Mesendoderm (in vitro differentiated cells): ENCODE results near the gene TCP11L1.

Source experiments
- DNase-seq: peaks from one replicate; pipeline ENCODE4 v3.0.0; 2013
- H2AK5ac ChIP-seq: 2 replicates; pipeline ENCODE4 v1.6.1; 2013; ENCODE audit warnings: low read length, inconsistent platforms
- H2BK120ac ChIP-seq: 2 replicates; pipeline ENCODE4 v1.6.1; 2013; ENCODE audit warnings: low read depth, mild to moderate bottlenecking, low read length, moderate library complexity, mixed read lengths
- H2BK15ac ChIP-seq: replicated peaks from 2 replicates; pipeline ENCODE4 v1.6.1; 2013; ENCODE audit warnings: low read depth, mild to moderate bottlenecking, moderate library complexity
- H2BK5ac ChIP-seq: 2 replicates; pipeline ENCODE4 v1.6.1; 2013; ENCODE audit warnings: low read length, inconsistent platforms
- H3K18ac ChIP-seq: 2 replicates; pipeline ENCODE4 v1.6.1; 2013; ENCODE audit warnings: mild to moderate bottlenecking, low read length, mixed read lengths
- H3K23ac ChIP-seq: one replicate; pipeline ENCODE4 v1.6.1; 2013; ENCODE audit warnings: low read length
- H3K27ac ChIP-seq: 2 replicates; pipeline ENCODE4 v1.5.1; 2013; ENCODE audit warnings: low read depth, mild to moderate bottlenecking, inconsistent platforms, low read length, moderate library complexity
- H3K27me3 ChIP-seq: 2 replicates; pipeline ENCODE4 v1.6.1; 2013; ENCODE audit warnings: low read length, control low read depth, mild to moderate bottlenecking, inconsistent platforms; ENCODE audit not compliant: insufficient read depth, poor library complexity
- H3K36me3 ChIP-seq: 2 replicates; pipeline ENCODE4 v1.6.1; 2013; ENCODE audit warnings: low read length, inconsistent platforms; ENCODE audit not compliant: control insufficient read depth, insufficient read depth
- H3K4ac ChIP-seq: one replicate; pipeline ENCODE4 v1.6.1; 2013; ENCODE audit warnings: low read depth, mild to moderate bottlenecking, low read length, moderate library complexity
- H3K4me1 ChIP-seq: 2 replicates; pipeline ENCODE4 v1.6.1; 2013; ENCODE audit warnings: low read depth, low read length, inconsistent platforms; ENCODE audit not compliant: control insufficient read depth
- H3K4me2 ChIP-seq: 2 replicates; pipeline ENCODE4 v1.6.1; 2013; ENCODE audit warnings: low read length
- H3K4me3 ChIP-seq: 2 replicates; pipeline ENCODE4 v1.5.1; 2013; ENCODE audit warnings: mild to moderate bottlenecking, low read length
- H3K56ac ChIP-seq: one replicate; pipeline ENCODE4 v1.6.1; 2013; ENCODE audit warnings: low read length
- H3K79me1 ChIP-seq: 2 replicates; pipeline ENCODE4 v1.6.1; 2013; ENCODE audit warnings: low read length, inconsistent platforms
- H3K79me2 ChIP-seq: 2 replicates; pipeline ENCODE4 v1.6.1; 2013; ENCODE audit warnings: mild to moderate bottlenecking, low read length; ENCODE audit not compliant: control insufficient read depth, insufficient read depth
- H3K9ac ChIP-seq: 2 replicates; pipeline ENCODE4 v1.6.1; 2013; ENCODE audit warnings: low read length, inconsistent platforms
- H4K5ac ChIP-seq: one replicate; pipeline ENCODE4 v1.6.1; 2013; ENCODE audit warnings: low read length
- H4K8ac ChIP-seq: one replicate; pipeline ENCODE4 v1.6.1; 2013; ENCODE audit warnings: low read depth, mild to moderate bottlenecking, control low read depth, low read length, moderate library complexity
- WGBS: extraction: QIAGEN DNeasy Blood & Tissue Kit; methylation state at CpG from one replicate; pipeline ENCODE4 v1.1.7; 2013; ENCODE audit warnings: low lambda C conversion rate, missing lambda C conversion rate; ENCODE audit not compliant: insufficient coverage; ENCODE audit errors: extremely low coverage; 5-methylcytosine and 5-hydroxymethylcytosine counted together

TCP11L1 gene

DNA sequence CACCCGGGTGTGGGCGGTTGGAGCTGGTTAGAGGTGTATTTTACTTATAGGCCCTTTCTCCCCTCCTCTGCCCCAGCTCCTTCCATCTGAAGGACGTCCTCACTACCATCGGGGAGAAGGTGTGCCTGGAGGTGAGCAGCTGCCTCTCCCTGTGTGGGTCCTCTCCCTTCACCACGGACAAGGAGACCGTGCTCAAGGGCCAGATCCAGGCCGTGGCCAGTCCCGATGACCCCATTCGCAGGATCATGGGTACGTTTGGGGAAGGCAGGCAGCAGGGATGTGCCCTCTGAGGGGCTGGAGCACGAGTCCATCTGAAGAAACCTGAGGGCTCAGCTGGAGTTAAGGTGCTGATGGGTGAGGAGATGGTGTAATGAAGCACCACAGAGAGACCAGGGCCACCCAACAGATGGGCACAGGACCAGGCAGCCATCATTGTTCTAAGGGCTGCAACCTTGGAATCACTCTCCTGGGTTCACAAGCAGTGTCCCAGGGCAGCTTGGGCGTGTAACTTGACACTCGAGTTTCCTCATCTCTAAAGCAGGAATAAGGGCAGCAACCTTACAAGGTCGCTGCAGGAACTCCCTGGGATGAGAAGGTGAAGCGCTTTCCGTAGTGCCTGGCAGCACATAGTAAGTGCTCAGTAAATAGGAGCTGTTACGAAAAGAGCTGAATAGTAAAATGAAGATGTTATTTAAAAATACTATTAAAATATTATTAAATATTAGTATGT, 29.4 kb downstream of the TCP11L1 start:
- Histone ChIP-seq H3K36me3 (peaks cover 12% of the 10 kb centered on the region), H4K5ac (no peak overlapping the region), H2BK15ac (no peak overlapping the region), H3K79me2 (no peaks in the 10 kb centered on the region), H2BK5ac (no peak overlapping the region), H3K27me3 (no peaks in the 10 kb centered on the region), H3K23ac (no peak overlapping the region), H3K4me1 (no peaks in the 10 kb centered on the region), H3K4me2 (no peak overlapping the region), H2AK5ac (no peak overlapping the region), H2BK120ac (no peak overlapping the region), H3K18ac (no peak overlapping the region), H3K79me1 (no peaks in the 10 kb centered on the region), H3K9ac (no peak overlapping the region), H3K56ac (no peak overlapping the region), H3K4me3 (no peak overlapping the region), H3K27ac (no peak overlapping the region), H4K8ac (no peak overlapping the region), H3K4ac (no peak overlapping the region)
- DNase-seq = peak; percentile 29
- no CpG with 5 or more reads among the region's 17 CpGs for WGBS

DNA sequence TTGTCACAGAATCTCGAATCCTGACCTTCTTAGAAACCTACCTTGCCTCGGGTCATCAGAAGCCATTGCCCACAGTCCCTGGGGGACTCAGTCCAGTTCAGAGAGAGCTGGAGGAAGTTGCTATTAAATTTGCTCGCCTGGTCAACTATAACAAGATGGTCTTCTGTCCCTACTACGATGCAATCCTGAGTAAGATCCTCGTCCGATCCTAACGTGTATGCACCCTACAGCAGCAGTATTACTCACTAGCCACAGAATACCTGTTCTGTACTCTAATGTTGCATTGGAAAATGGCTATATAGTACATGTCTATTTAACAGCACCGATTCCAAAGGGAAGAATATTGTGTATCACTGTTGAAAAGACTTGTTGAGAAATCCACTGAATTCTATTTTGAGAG, 33.1 kb downstream of the TCP11L1 start:
- no peak overlapping the region for H4K5ac ChIP-seq
- H3K27ac ChIP-seq = no peak overlapping the region
- no peak overlapping the region for H2AK5ac ChIP-seq
- no peak overlapping the region for H2BK15ac ChIP-seq
- no peak overlapping the region for H2BK120ac ChIP-seq
- no peak overlapping the region for H3K56ac ChIP-seq
- no peak overlapping the region for H2BK5ac ChIP-seq
- H3K27me3 ChIP-seq = no peaks in the 10 kb centered on the region
- H3K4me1 ChIP-seq = no peaks in the 10 kb centered on the region
- H3K79me2 ChIP-seq = no peaks in the 10 kb centered on the region
- WGBS = no CpG with 5 or more reads among the region's 8 CpGs
- no peak overlapping the region for H4K8ac ChIP-seq
- H3K4me3 ChIP-seq = no peak overlapping the region
- no peak overlapping the region for H3K9ac ChIP-seq
- no peaks in the 10 kb centered on the region for H3K79me1 ChIP-seq
- no peak overlapping the region for H3K4ac ChIP-seq
- no peak overlapping the region for H3K4me2 ChIP-seq
- H3K23ac ChIP-seq = no peak overlapping the region
- peaks cover 11% of the 10 kb centered on the region for H3K36me3 ChIP-seq
- no peak for DNase-seq
- no peak overlapping the region for H3K18ac ChIP-seq

DNA sequence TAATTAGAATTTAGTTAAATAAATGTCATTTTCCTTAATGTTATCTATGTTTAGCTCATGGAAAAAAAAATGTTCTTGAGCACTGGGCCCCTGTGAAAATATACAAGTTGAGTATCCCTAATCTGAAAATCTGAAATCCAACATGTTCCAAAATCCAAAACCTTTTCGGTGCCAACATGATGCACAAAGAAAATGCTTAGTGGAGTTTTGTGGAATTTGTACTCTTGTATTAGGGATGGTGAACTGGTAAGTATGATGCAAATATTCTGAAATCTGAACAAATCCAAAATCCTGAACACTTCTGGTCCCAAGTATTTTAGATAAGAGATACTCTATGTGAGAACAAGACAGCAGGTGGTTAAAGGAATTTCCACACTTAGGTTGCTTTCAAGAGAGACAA, 44.5 kb downstream of the TCP11L1 start:
- no peak overlapping the region for H3K23ac ChIP-seq
- H3K36me3 ChIP-seq = peaks cover 6% of the 10 kb centered on the region
- no peaks in the 10 kb centered on the region for H3K79me2 ChIP-seq
- H3K9ac ChIP-seq = no peak overlapping the region
- no peak overlapping the region for H3K4me2 ChIP-seq
- no peak overlapping the region for H3K4ac ChIP-seq
- H2AK5ac ChIP-seq = no peak overlapping the region
- H2BK15ac ChIP-seq = no peak overlapping the region
- H3K56ac ChIP-seq = no peak overlapping the region
- WGBS = no CpG with 5 or more reads among the region's 1 CpG
- H3K27ac ChIP-seq = no peak overlapping the region
- no peak for DNase-seq
- H2BK120ac ChIP-seq = no peak overlapping the region
- H3K4me3 ChIP-seq = no peak overlapping the region
- H3K79me1 ChIP-seq = no peaks in the 10 kb centered on the region
- no peak overlapping the region for H4K5ac ChIP-seq
- H3K18ac ChIP-seq = no peak overlapping the region
- H4K8ac ChIP-seq = no peak overlapping the region
- no peaks in the 10 kb centered on the region for H3K27me3 ChIP-seq
- no peaks in the 10 kb centered on the region for H3K4me1 ChIP-seq
- no peak overlapping the region for H2BK5ac ChIP-seq

DNA sequence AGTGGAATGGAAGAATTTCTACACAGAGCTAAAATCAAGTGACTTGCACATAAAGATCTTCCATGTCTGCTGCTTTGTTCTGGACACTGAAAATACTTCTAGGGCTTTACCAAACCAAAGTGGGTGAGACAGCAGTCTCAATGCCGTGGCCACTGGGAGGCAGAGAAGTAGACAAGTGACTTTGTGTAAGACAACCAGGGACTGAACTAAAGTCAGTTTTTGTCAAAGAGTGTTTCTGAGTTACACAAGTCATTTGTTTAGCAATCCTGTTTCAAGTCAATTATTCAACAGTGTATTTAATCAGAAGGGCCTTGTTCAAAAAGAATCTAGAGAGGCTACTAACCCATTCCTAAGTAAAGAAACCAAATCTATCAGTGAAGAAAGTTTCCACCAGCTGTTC, 46.6 kb downstream of the TCP11L1 start:
- Histone ChIP-seq H3K79me1 (no peaks in the 10 kb centered on the region), H3K4me1 (no peaks in the 10 kb centered on the region), H2BK15ac (no peak overlapping the region), H3K4me3 (no peak overlapping the region), H2BK5ac (no peak overlapping the region), H2BK120ac (no peak overlapping the region), H3K27me3 (no peaks in the 10 kb centered on the region), H4K5ac (no peak overlapping the region), H3K23ac (no peak overlapping the region), H3K56ac (no peak overlapping the region), H3K36me3 (peaks cover 6% of the 10 kb centered on the region), H4K8ac (no peak overlapping the region), H3K4ac (no peak overlapping the region), H2AK5ac (no peak overlapping the region), H3K4me2 (no peak overlapping the region), H3K79me2 (no peaks in the 10 kb centered on the region), H3K9ac (no peak overlapping the region), H3K27ac (no peak overlapping the region), H3K18ac (no peak overlapping the region)
- no peak for DNase-seq
- WGBS = no CpG with 5 or more reads among the region's 1 CpG

DNA sequence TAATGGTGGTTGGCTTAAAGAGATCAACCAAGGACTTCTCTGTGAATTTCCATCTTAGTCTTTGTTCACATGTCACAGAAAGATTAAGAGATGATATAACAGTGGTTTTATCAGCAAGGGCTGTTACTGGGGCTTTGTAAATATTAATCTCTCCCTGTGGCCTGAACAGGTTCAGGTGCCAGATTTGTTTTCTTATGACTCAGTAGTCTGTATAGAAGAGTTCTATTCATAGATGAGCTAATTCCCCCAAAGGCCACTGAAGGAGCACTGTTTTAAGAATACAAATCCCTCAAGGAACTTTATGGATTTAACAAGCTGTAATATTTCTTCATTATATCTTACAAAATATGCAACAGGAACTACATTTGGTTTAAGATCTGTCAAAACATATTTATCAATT, 50.4 kb downstream of the TCP11L1 start:
- Histone ChIP-seq H3K9ac (no peak overlapping the region), H3K23ac (no peak overlapping the region), H2AK5ac (no peak overlapping the region), H2BK120ac (no peak overlapping the region), H4K8ac (no peak overlapping the region), H3K36me3 (peaks cover 2% of the 10 kb centered on the region), H3K79me1 (no peaks in the 10 kb centered on the region), H3K4me2 (no peak overlapping the region), H3K27me3 (no peaks in the 10 kb centered on the region), H3K27ac (no peak overlapping the region), H3K56ac (no peak overlapping the region), H4K5ac (no peak overlapping the region), H3K4me1 (no peaks in the 10 kb centered on the region), H3K4ac (no peak overlapping the region), H3K4me3 (no peak overlapping the region), H2BK5ac (no peak overlapping the region), H3K18ac (no peak overlapping the region), H3K79me2 (no peaks in the 10 kb centered on the region), H2BK15ac (no peak overlapping the region)
- no peak for DNase-seq

DNA sequence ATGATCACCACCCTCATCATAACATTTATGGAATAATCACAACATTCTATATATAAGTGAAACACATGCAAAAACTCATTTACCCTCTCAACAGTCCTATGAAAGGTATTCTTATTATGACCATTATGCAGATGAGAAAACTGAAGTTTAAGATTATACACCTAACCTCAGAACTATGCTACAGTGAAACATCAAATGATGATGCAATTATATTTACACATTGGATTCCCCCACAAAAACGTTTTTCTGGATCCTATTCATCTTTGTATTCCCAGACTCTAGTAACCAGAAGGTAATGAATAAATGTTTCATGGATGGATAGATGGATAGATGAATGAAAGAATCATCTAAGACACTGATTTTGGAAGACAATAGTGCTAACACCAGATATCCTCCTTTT, 54.8 kb downstream of the TCP11L1 start:
- H3K27me3 ChIP-seq = no peaks in the 10 kb centered on the region
- no peak overlapping the region for H4K8ac ChIP-seq
- no peak overlapping the region for H2BK5ac ChIP-seq
- H3K56ac ChIP-seq = no peak overlapping the region
- no peak overlapping the region for H3K27ac ChIP-seq
- no peaks in the 10 kb centered on the region for H3K36me3 ChIP-seq
- H3K9ac ChIP-seq = no peak overlapping the region
- no peak overlapping the region for H4K5ac ChIP-seq
- no peaks in the 10 kb centered on the region for H3K4me1 ChIP-seq
- no peaks in the 10 kb centered on the region for H3K79me2 ChIP-seq
- no peak overlapping the region for H3K23ac ChIP-seq
- no peak overlapping the region for H2AK5ac ChIP-seq
- no peak overlapping the region for H3K4ac ChIP-seq
- H3K4me3 ChIP-seq = no peak overlapping the region
- H3K79me1 ChIP-seq = no peaks in the 10 kb centered on the region
- no CpG with 5 or more reads among the region's 1 CpG for WGBS
- no peak overlapping the region for H3K4me2 ChIP-seq
- H2BK15ac ChIP-seq = no peak overlapping the region
- H2BK120ac ChIP-seq = no peak overlapping the region
- DNase-seq = no peak
- no peak overlapping the region for H3K18ac ChIP-seq
